GM20431 (cell line): ENCODE data around the gene PHACTR3.

Experiments used
- in situ Hi-C: fragments of 300-500 bp; cut with MseI, MboI; formaldehyde crosslinking; loops from one replicate; pipeline ENCODE4 v1.15.0; 2020; ENCODE audit warnings: low sequenced_read_pairs; ENCODE audit not compliant: unreplicated experiment

PHACTR3 gene

GRCh38 chr20:59742351-59743095 lies 138.2 kb downstream of the PHACTR3 start:
- in situ Hi-C loops, result loop anchor here (10.0 kb wide), 1 partner anchor 148 kb away; no protein-coding TSS in a partner anchor

- in situ Hi-C loops, result loop anchor here (10.0 kb wide), 1 partner anchor 149 kb away; no protein-coding TSS in a partner anchor
These were observed 139.0 kb downstream of the PHACTR3 start for GRCh38 chr20:59743308-59743707.

- in situ Hi-C loops, result loop anchor here (10.0 kb wide), 1 partner anchor 149 kb away; no protein-coding TSS in a partner anchor
These were observed 139.6 kb downstream of the PHACTR3 start for GRCh38 chr20:59743767-59744485.

GRCh38 chr20:59744756-59745155 lies 140.4 kb downstream of the PHACTR3 start:
- in situ Hi-C loops, result loop anchor here (10.0 kb wide), 1 partner anchor 150 kb away; no protein-coding TSS in a partner anchor

- in situ Hi-C loops, result loop anchor here (10.0 kb wide), 1 partner anchor 150 kb away; no protein-coding TSS in a partner anchor
These were observed 140.9 kb downstream of the PHACTR3 start for GRCh38 chr20:59745201-59745600.

- in situ Hi-C loops, result loop anchor here (10.0 kb wide), 1 partner anchor 151 kb away; no protein-coding TSS in a partner anchor
These were observed 141.4 kb downstream of the PHACTR3 start for GRCh38 chr20:59745716-59746115.

GRCh38 chr20:59746155-59746554 lies 141.8 kb downstream of the PHACTR3 start:
- in situ Hi-C loops, result loop anchor here (10.0 kb wide), 1 partner anchor 151 kb away; no protein-coding TSS in a partner anchor

GRCh38 chr20:59747671-59748515 lies 143.6 kb downstream of the PHACTR3 start:
- in situ Hi-C loops, result loop anchor here (10.0 kb wide), 1 partner anchor 153 kb away; no protein-coding TSS in a partner anchor

GRCh38 chr20:59748619-59749191 lies 144.4 kb downstream of the PHACTR3 start:
- in situ Hi-C loops, result loop anchor here (10.0 kb wide), 1 partner anchor 154 kb away; no protein-coding TSS in a partner anchor

- in situ Hi-C loops, result loop anchor here (10.0 kb wide), 1 partner anchor 154 kb away; no protein-coding TSS in a partner anchor
These were observed 145.0 kb downstream of the PHACTR3 start for GRCh38 chr20:59749301-59749700.

GRCh38 chr20:59750209-59750840 lies 146.0 kb downstream of the PHACTR3 start:
- in situ Hi-C loops, result no loop called here

GRCh38 chr20:59751075-59751711 lies 146.9 kb downstream of the PHACTR3 start:
- in situ Hi-C loops, result no loop called here

GRCh38 chr20:59752101-59752586 lies 147.8 kb downstream of the PHACTR3 start:
- in situ Hi-C loops, result no loop called here

GRCh38 chr20:59752704-59753460 lies 148.5 kb downstream of the PHACTR3 start:
- in situ Hi-C loops, result no loop called here

- in situ Hi-C loops, result no loop called here
These were observed 149.5 kb downstream of the PHACTR3 start for GRCh38 chr20:59753836-59754235.

- in situ Hi-C loops, result no loop called here
These were observed 150.2 kb downstream of the PHACTR3 start for GRCh38 chr20:59754551-59754950.

GRCh38 chr20:59756241-59756640 lies 151.9 kb downstream of the PHACTR3 start:
- in situ Hi-C loops, result no loop called here

GRCh38 chr20:59764037-59764436 lies 159.7 kb downstream of the PHACTR3 start:
- in situ Hi-C loops, result no loop called here
